Measurements from ENCODE around the gene HOTAIR.

DNA sequence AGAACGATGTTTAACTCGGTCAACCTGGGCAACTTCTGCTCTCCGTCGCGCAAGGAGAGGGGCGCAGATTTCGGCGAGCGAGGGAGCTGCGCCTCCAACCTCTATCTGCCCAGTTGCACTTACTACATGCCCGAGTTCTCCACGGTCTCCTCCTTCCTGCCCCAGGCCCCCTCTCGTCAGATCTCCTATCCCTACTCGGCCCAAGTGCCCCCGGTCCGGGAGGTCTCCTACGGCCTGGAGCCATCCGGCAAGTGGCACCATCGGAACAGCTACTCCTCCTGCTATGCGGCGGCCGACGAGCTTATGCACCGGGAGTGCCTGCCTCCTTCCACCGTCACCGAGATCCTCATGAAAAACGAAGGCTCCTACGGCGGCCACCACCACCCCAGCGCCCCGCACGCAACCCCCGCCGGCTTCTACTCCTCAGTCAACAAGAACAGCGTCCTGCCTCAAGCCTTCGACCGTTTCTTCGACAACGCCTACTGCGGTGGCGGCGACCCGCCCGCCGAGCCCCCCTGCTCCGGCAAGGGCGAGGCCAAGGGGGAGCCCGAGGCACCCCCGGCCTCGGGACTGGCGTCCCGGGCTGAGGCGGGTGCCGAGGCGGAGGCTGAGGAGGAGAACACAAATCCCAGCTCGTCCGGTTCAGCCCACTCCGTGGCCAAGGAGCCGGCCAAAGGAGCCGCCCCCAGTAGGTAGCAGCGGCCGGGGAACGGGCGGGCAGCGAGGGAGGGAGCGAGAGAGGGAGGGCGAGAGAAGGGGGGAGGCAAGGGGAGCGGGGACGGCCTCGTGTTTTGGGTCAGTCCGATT lies 1.3 kb downstream of the HOTAIR start:
- TF ChIP-seq, protein P1, sequence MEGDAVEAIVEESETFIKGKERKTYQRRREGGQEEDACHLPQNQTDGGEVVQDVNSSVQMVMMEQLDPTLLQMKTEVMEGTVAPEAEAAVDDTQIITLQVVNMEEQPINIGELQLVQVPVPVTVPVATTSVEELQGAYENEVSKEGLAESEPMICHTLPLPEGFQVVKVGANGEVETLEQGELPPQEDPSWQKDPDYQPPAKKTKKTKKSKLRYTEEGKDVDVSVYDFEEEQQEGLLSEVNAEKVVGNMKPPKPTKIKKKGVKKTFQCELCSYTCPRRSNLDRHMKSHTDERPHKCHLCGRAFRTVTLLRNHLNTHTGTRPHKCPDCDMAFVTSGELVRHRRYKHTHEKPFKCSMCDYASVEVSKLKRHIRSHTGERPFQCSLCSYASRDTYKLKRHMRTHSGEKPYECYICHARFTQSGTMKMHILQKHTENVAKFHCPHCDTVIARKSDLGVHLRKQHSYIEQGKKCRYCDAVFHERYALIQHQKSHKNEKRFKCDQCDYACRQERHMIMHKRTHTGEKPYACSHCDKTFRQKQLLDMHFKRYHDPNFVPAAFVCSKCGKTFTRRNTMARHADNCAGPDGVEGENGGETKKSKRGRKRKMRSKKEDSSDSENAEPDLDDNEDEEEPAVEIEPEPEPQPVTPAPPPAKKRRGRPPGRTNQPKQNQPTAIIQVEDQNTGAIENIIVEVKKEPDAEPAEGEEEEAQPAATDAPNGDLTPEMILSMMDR (IDR thresholded peaks at IDR 0.05), result no peak
- TF ChIP-seq POLR2A (IDR thresholded peaks at IDR 0.05) (no peak), EP300 (IDR thresholded peaks at IDR 0.05) (no peak)
